Endothelial cell of umbilical vein (primary cell): ENCODE data around the gene COX6B1. TPM values are rescaled to one million over a fixed set of nuclear protein-coding genes. Genes with fewer than 3 reads are reported as not detected.

Source experiments
- BruUV-seq: library from RNA; stranded (reverse); fragments of 400-500 nt; replicated peaks from 2 replicates; lab custom pipeline; 2021; lab: Mats Ljungman, UMichigan
- CTCF ChIA-PET: fragments of 300-600, 350-600 bp; sonication (Branson Sonifier 250); formaldehyde crosslinking; loops from one replicate; lab custom pipeline; 2021; ENCODE audit warnings: antibody characterized with exemption, inconsistent platforms; lab: Charles Lee
- POLR2A ChIA-PET: fragments of 300-600, 350-600 bp; sonication (Branson Sonifier 250); formaldehyde crosslinking; loops from one replicate; lab custom pipeline; 2021; ENCODE audit warnings: antibody characterized with exemption, inconsistent platforms; lab: Charles Lee
- DNase-seq: peaks from one replicate; pipeline ENCODE4 v3.0.0-alpha.2; 2011; ENCODE audit warnings: low read depth, low spot score
- FAIRE-seq: peaks from 2 replicates; lab custom pipeline; 2011; peaks lifted over from hg19 to GRCh38; lab: Jason Lieb, UNC
- H2AFZ ChIP-seq: 2 replicates; pipeline ENCODE4 v1.6.0; 2012; ENCODE audit warnings: low read depth, low read length, control low read depth, inconsistent platforms
- H3K27ac ChIP-seq: 2 replicates; pipeline ENCODE4 v1.5.1; 2011; ENCODE audit warnings: low read depth, mild to moderate bottlenecking, control low read depth, low read length, moderate library complexity; ENCODE audit not compliant: insufficient read depth
- H3K27me3 ChIP-seq, 2 experiments: 2 replicates each; pipeline versions ENCODE4 v1.6.0 to v1.6.1; 2011; ENCODE audit warnings: low read length in 2 of 2, mixed read lengths in 1 of 2; ENCODE audit not compliant: control insufficient read depth in 2 of 2, insufficient read depth in 2 of 2
- H3K36me3 ChIP-seq, 2 experiments: 2 replicates in 1 of 2; 3 replicates in 1 of 2; pipeline ENCODE4 v1.5.1; 2011; ENCODE audit warnings: low read length in 2 of 2, mild to moderate bottlenecking in 1 of 2, moderate library complexity in 1 of 2; ENCODE audit not compliant: control insufficient read depth in 2 of 2, insufficient read depth in 2 of 2; ENCODE audit errors: extremely low read depth in 1 of 2
- H3K4me1 ChIP-seq: 3 replicates; pipeline ENCODE4 v1.5.1; 2011; ENCODE audit warnings: mild to moderate bottlenecking, low read length; ENCODE audit not compliant: control insufficient read depth, insufficient read depth; ENCODE audit errors: extremely low read depth
- H3K4me2 ChIP-seq: 2 replicates; pipeline ENCODE4 v1.6.1; 2011; ENCODE audit warnings: low read length, control low read depth, mixed read lengths; ENCODE audit not compliant: insufficient read depth
- H3K4me3 ChIP-seq, 3 experiments: fragments of 200-600 bp in 1 of 3; sonication (generic), shearing (Covaris generic) in 1 of 3; replicated peaks in 1 of 3; 2 replicates each; pipeline ENCODE4 v1.5.1; 2011 to 2016; ENCODE audit warnings: control low read depth in 3 of 3, low read length in 3 of 3, mild to moderate bottlenecking in 2 of 3, inconsistent platforms in 1 of 3, low read depth in 1 of 3, moderate library complexity in 1 of 3; ENCODE audit not compliant: insufficient read depth in 1 of 3
- H3K79me2 ChIP-seq: 2 replicates; pipeline ENCODE4 v1.6.0; 2012; ENCODE audit warnings: low read length, inconsistent platforms; ENCODE audit not compliant: control insufficient read depth, insufficient read depth
- H3K9ac ChIP-seq: replicated peaks from 2 replicates; pipeline ENCODE3; 2011; ENCODE audit warnings: low read length, control low read depth; ENCODE audit not compliant: insufficient read depth; ENCODE audit errors: extremely low read depth
- H3K9me1 ChIP-seq: replicated peaks from 3 replicates; pipeline ENCODE4 v1.6.0; 2011; ENCODE audit warnings: mild to moderate bottlenecking, low read length; ENCODE audit not compliant: control insufficient read depth, insufficient read depth; ENCODE audit errors: extremely low read depth
- H3K9me3 ChIP-seq: replicated peaks from 2 replicates; pipeline ENCODE4 v1.5.1; 2012; ENCODE audit warnings: low read length, inconsistent platforms; ENCODE audit not compliant: control insufficient read depth, insufficient read depth
- H4K20me1 ChIP-seq: replicated peaks from 2 replicates; pipeline ENCODE3; 2011; ENCODE audit warnings: mild to moderate bottlenecking, low read length; ENCODE audit not compliant: control insufficient read depth, insufficient read depth; ENCODE audit errors: extremely low read depth
- EZH2 ChIP-seq: IDR thresholded peaks from 2 replicates; pipeline ENCODE4 v1.6.1; 2012; ENCODE audit warnings: borderline replicate concordance, low read depth, mild to moderate bottlenecking, moderate library complexity, low read length, inconsistent platforms; ENCODE audit not compliant: severe bottlenecking
- FOS ChIP-seq: IDR thresholded peaks from 2 replicates; pipeline ENCODE4 v1.6.1; 2011; ENCODE audit warnings: mild to moderate bottlenecking, low read length, moderate library complexity, borderline replicate concordance; ENCODE audit not compliant: insufficient read depth
- GATA2 ChIP-seq: IDR thresholded peaks from 2 replicates; pipeline ENCODE4 v1.7.0; 2011; ENCODE audit warnings: low read depth, mild to moderate bottlenecking, moderate library complexity, mixed read lengths, low read length; ENCODE audit not compliant: insufficient read length, insufficient read depth
- JUN ChIP-seq: IDR thresholded peaks from 2 replicates; pipeline ENCODE4 v1.6.1; 2011; ENCODE audit warnings: borderline replicate concordance, low read depth; ENCODE audit not compliant: insufficient read length, insufficient read depth
- MYC ChIP-seq: IDR thresholded peaks from one replicate; pipeline ENCODE4 v1.6.1; 2011; ENCODE audit warnings: mild to moderate bottlenecking, low read depth, low read length
- POLR2A ChIP-seq: IDR thresholded peaks from 2 replicates; pipeline ENCODE4 v1.6.1; 2012; ENCODE audit warnings: low read depth, mild to moderate bottlenecking, control low read depth, low read length
- POLR2AphosphoS5 ChIP-seq: IDR thresholded peaks from 2 replicates; pipeline ENCODE4 v1.6.1; 2012; ENCODE audit warnings: low read depth, mild to moderate bottlenecking, control low read depth, low read length, moderate library complexity; ENCODE audit not compliant: insufficient read depth
- dilution Hi-C: fragments of 300-500 bp; cut with MboI; formaldehyde crosslinking; loops from one replicate; pipeline ENCODE4 v1.15.0; 2019; ENCODE audit warnings: low sequenced_read_pairs; ENCODE audit not compliant: extremely low pct_ligation_motif_present
- intact Hi-C: fragments of 100-400 bp; cut with micrococcal nuclease; formaldehyde crosslinking; loops from one replicate; pipeline ENCODE4 v1.10.0; 2022
- polyA plus RNA-seq, 4 experiments: library from polyadenylated mRNA; depleted of rRNA in 3 of 4; stranded (reverse) in 3 of 4; unstranded in 1 of 4; fragments of >200 nt; gene quantifications; 2 replicates each; pipeline versions ENCODE4 v1.2.1 to v1.2.3, GENCODE V29; 2011 to 2012; ENCODE audit warnings: missing spikeins in 1 of 4
- total RNA-seq: library from RNA; stranded (reverse); gene quantifications from 2 replicates; pipeline ENCODE4 v1.2.3, GENCODE V29; 2021
- TF ChIP-seq, protein P1 (sequence below): IDR thresholded peaks from 2 replicates; pipeline ENCODE4 v1.6.1; 2011; ENCODE audit not compliant: insufficient read depth, insufficient read length
- TF ChIP-seq, protein P2 (sequence below), 2 donors: IDR thresholded peaks; 1 replicate in 1 of 2; 2 replicates in 1 of 2; pipeline ENCODE4 v1.5.1; 2011; ENCODE audit warnings: low read length in 2 of 2, mild to moderate bottlenecking in 2 of 2, moderate library complexity in 2 of 2, control low read depth in 1 of 2, inconsistent platforms in 1 of 2, low read depth in 1 of 2; ENCODE audit not compliant: insufficient read depth in 1 of 2; ENCODE audit errors: extremely low read depth in 1 of 2

Gene COX6B1
- total and polyA plus RNA-seq, 2 donors (not counting 3 experiments of a cell fraction or from before 2014, with no cell fraction given), result 327 to 692 TPM

DNA sequence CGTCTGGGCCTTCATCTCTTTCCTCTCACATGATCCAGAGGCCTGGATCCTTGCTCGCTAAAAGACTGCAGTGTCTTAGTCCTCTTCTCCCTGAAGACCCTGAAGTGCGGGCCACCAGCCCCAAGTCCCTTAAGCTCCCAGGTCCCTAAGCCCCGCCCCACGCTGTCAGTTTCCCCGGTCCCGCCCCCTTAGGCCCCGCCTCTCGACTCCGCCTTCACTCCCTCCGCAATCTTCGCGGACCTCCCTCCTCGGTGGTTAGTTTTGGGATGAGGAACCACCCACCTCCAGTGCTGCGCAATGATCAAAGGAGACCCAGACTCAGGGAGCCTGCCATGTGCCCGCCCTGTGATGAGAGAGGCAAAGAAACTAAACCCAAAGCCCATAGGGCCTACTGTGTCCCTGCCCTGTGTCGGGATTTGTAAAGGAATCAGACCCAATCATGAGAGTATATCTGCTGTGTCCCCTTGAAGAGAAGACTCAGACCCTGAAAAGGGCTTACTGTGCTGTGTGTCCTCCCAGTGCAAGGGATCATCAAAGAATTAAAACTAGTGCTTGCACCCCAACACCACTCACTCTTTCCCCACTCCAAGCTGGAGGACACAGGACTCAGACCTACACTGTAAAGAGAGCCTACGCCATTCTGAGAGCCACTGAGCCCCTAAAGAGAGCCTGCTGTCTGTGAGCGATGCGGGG lies 3.0 kb upstream of the COX6B1 start:
- POLR2A ChIA-PET, result no interaction called here
- H3K4me1 ChIP-seq, result peaks cover 23% of the 10 kb centered on the region
- H3K9ac ChIP-seq, result no peak overlapping the region
- intact Hi-C loops, result loop anchor here (1.0 to 5.0 kb wide), 5 partner anchors 17 to 112 kb away; partner anchors contain the start of genes HAUS5, HSPB6 and PROSER3
- H4K20me1 ChIP-seq, result no peaks in the 10 kb centered on the region
- FAIRE-seq, result peak; percentile 37
- CTCF ChIA-PET, result interaction anchor here (0.6 to 1.8 kb wide), 3 partner anchors 9 to 87 kb away, joined by 3 to 5 read pairs (median 3); no protein-coding TSS in a partner anchor
- H2AFZ ChIP-seq, result peak overlapping the region; percentile 94
- peaks cover 15% of the 10 kb centered on the region for H3K79me2 ChIP-seq
- peak overlapping the region; percentile 71 for H3K4me2 ChIP-seq
- no TSS peak for BruUV-seq
- H3K36me3 ChIP-seq, result no peaks in the 10 kb centered on the region
- H3K27ac ChIP-seq, result no peak overlapping the region
- dilution Hi-C loops, result no loop called here
- no peak for TF ChIP-seq JUN
- TF ChIP-seq, protein P1, sequence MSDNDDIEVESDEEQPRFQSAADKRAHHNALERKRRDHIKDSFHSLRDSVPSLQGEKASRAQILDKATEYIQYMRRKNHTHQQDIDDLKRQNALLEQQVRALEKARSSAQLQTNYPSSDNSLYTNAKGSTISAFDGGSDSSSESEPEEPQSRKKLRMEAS, result no peak
- no peak for TF ChIP-seq MYC
- TF ChIP-seq POLR2A, result no peak
- TF ChIP-seq EZH2, result no peak
- TF ChIP-seq, protein P2, sequence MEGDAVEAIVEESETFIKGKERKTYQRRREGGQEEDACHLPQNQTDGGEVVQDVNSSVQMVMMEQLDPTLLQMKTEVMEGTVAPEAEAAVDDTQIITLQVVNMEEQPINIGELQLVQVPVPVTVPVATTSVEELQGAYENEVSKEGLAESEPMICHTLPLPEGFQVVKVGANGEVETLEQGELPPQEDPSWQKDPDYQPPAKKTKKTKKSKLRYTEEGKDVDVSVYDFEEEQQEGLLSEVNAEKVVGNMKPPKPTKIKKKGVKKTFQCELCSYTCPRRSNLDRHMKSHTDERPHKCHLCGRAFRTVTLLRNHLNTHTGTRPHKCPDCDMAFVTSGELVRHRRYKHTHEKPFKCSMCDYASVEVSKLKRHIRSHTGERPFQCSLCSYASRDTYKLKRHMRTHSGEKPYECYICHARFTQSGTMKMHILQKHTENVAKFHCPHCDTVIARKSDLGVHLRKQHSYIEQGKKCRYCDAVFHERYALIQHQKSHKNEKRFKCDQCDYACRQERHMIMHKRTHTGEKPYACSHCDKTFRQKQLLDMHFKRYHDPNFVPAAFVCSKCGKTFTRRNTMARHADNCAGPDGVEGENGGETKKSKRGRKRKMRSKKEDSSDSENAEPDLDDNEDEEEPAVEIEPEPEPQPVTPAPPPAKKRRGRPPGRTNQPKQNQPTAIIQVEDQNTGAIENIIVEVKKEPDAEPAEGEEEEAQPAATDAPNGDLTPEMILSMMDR (IDR thresholded peaks at IDR 0.05; ENCODE audit: extremely low read depth in 1 of 2, insufficient read depth in 1 of 2, low read depth in 1 of 2, low read length in 2 of 2), result no peak
- TF ChIP-seq FOS, result no peak
- no peak for TF ChIP-seq GATA2
- no peak for TF ChIP-seq POLR2AphosphoS5
- no peaks in the 10 kb centered on the region for H3K9me1 ChIP-seq
- H3K9me3 ChIP-seq, result no peaks in the 10 kb centered on the region
- H3K4me3 ChIP-seq, result peak overlapping the region in 2 of 3 experiments; percentile 30 to 34
- H3K27me3 ChIP-seq, result no peaks in the 10 kb centered on the region
- peak; percentile 54 for DNase-seq
